Ramos (cell line): ENCODE data around the gene HERC4.
"Not testable (repeated sequence)": the region's sequence is repeated elsewhere in the genome, so short reads cannot be mapped to it uniquely, and the experiment has no call there.

Experiments used
- in situ Hi-C: fragments of 300-500 bp; cut with MboI; formaldehyde crosslinking; loops from one replicate; pipeline ENCODE4 v1.14.3; 2022; ENCODE audit warnings: low sequenced_read_pairs; ENCODE audit not compliant: unreplicated experiment

HERC4 gene

DNA sequence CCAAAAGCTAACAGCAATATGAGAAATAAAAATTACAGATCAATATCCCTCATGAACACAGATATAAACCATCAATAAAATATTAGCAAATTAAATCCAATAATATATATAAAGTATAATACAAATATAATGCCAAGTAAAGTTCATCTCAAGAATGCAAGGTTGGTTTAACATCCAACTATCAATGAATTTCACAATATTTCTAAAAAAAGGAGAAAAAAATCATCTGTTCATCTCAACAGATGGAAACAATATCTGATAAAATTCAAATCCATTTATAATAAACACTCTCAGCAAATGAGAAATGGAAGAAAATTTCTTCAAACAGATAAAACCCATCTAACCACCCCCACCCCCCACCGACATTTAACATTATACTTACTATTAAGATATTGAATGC lies 103.8 kb downstream of the HERC4 start:
- in situ Hi-C loops: no loop called here

- in situ Hi-C loops: no loop called here
Measured at GRCh38 chr10:67969875-67970274, 105.2 kb downstream of the HERC4 start.

DNA sequence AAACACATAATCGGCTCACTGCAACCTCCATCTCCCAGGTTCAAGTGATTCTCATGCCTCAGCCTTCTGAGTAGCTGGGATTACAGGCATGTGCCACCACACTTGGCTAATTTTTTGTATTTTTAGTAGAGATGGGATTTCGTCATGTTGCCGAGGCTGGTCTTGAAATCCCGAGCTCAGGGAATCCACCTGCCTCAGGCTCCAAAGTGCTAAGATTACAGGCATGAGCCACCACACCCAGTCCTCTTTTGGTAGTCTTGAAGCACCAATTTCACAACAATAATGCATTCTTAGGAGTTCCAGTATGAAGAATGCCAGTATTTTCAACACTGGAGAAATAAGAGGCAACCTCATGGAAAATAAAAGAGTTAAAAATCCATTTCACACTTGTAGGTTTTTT lies 109.0 kb downstream of the HERC4 start:
- in situ Hi-C loops: not testable (repeated sequence)

- in situ Hi-C loops: no loop called here
Measured at GRCh38 chr10:67965456-67965855, 109.6 kb downstream of the HERC4 start.

DNA sequence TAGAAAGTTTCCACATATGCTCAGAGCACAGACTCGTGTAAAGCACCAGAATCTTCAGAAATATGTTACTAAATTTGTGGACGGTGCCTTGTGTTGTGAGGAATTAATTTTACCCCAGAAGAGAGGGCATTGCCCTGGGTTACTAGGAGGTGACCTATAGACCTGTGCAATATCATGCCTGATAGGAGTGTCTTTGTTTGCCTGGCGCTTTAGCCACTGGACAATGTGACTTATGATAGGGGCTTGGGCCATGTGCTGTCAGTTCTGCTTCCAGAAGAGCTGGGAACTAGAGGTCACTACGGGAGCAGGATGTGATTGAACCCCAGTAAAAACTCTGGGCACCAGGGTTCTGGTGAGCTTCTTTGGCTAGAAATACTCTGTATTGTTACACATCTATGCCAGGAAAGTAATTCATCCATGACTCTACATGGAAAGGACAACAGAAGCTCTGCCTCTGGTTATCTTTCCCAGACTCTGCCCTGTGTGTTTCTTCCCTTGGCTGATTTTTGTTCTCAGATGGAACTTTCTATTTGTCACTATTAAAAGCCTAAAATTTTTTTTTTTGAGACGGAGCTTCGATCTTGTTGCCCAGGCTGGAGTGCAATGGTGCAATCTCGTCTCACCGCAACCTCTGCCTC lies 115.1 kb downstream of the HERC4 start:
- in situ Hi-C loops: no loop called here

DNA sequence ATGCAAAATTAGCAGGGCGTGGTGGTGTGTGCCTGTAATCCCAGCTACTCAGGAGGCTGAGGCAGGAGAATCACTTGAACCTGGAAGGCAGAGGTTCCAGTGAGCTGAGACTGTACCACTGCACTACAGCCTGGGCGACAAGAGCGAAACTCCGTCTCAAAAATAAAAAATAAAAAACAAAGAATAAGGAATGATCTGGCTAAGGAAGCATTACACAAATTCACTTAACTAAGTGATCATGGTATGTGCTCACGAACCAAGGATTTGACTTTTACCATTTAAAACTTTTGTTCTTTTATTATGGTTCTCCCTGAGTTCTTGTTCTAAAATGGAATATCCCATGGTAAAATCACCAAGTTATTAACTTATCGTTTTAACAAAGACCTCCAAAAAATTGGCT lies 119.5 kb downstream of the HERC4 start:
- in situ Hi-C loops: no loop called here

DNA sequence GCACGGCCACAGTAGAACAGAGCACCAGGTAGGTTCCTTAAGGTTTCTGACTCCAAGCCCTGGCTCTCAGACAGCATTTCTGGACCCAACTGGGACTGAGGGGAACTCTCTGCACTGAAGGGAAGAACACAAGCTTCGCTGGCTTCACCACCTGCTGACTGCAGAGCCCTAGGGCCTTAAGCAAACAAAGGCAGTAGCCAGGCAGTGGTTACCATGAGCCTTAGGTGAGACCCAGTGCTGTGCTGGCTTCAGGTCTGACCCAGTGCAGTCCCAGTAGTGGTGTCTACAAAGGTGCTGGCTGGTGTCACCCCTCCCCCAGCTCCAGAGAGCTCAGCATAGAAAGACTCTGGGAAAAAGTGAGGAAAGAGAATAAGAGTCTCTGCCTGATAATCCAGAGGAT lies 131.2 kb downstream of the HERC4 start:
- in situ Hi-C loops: no loop called here

GRCh38 chr10:67936416-67936815 lies 138.7 kb downstream of the HERC4 start:
- in situ Hi-C loops: no loop called here

DNA sequence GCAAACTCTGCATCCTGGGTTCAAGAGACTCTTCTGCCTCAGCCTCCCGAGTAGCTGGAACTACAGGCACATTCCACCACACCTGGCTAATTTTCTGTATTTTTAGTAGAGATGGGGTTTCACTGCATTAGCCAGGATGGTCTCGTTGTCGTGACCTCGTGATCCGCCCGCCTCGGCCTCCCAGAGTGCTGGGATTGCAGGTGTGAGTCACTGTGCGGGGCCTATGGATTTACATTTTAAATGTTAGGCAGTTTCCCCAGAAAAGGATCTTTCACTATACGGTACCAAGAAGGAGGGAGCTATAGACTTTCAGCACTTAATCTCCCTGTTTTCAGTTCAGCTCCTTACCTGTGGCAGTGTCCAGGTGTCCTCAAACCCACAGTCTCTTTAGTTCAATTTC lies 139.9 kb downstream of the HERC4 start:
- in situ Hi-C loops: no loop called here

- in situ Hi-C loops: no loop called here
Measured at GRCh38 chr10:67934336-67934735, 140.7 kb downstream of the HERC4 start.

- in situ Hi-C loops: no loop called here
Measured at GRCh38 chr10:67933199-67933598, 141.9 kb downstream of the HERC4 start.

- in situ Hi-C loops: no loop called here
Measured at GRCh38 chr10:67926951-67927350, 148.1 kb downstream of the HERC4 start.

- in situ Hi-C loops: no loop called here
Measured at GRCh38 chr10:67925449-67926005, 149.6 kb downstream of the HERC4 start.

DNA sequence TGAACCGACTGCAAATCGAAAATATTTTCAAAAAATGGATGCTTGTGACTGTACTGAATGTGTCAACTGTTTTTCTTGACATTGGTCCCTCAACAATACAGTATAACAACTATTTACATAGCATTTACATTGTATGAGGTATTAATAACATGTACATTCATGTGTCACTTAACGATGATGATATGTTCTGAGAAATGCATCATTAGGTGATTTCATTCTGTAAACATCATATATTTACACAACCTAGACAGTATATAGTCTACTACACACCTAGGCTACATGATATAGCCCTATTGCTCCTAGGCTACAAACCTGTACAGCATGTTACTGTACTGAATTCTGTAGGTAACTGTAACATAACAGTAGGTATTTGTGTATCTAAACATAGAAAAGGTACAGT lies 150.9 kb downstream of the HERC4 start:
- in situ Hi-C loops: no loop called here

GRCh38 chr10:67923551-67923950 lies 151.5 kb downstream of the HERC4 start:
- in situ Hi-C loops: no loop called here

- in situ Hi-C loops: no loop called here
Measured at GRCh38 chr10:67921065-67921464, 154.0 kb downstream of the HERC4 start.

DNA sequence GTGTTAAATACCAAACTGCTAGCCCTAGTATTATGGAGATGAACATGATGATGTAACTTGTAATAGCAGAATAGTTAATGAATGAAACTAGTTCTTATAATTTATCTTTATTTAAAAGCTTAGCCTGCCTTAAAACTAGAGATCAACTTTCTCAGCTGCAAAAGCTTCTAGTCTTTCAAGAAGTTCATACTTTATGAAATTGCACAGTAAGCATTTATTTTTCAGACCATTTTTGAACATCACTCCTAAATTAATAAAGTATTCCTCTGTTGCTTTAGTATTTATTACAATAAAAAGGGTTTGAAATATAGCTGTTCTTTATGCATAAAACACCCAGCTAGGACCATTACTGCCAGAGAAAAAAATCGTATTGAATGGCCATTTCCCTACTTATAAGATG lies 157.4 kb downstream of the HERC4 start:
- in situ Hi-C loops: no loop called here

GRCh38 chr10:67917169-67917568 lies 157.9 kb downstream of the HERC4 start:
- in situ Hi-C loops: no loop called here

DNA sequence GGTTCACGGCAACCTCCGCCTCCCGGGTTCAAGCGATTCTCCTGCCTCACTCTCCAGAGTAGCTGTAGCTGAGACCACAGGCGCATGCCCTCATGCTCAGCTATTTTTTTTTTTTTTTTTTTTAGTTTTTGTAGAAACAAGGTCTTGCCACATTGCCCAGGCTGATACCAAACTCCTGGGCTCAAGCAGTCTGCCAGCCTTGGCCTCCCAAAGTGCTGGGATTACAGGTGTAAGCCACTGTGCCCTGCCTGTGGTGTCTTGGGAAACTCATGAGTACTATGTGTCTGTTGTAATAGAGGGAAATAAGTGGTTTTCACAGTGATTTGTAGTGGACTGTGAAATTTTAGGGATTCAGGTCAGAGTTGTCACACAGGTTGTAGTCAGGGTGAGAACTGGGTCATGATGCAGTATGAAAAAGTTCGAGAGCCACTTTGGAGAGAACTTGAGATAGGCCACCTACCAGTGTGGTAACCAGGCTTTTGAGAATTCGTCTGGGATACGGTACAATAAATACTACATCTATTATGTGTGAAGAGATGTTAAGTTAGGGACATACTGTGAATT lies 160.2 kb downstream of the HERC4 start:
- in situ Hi-C loops: no loop called here

DNA sequence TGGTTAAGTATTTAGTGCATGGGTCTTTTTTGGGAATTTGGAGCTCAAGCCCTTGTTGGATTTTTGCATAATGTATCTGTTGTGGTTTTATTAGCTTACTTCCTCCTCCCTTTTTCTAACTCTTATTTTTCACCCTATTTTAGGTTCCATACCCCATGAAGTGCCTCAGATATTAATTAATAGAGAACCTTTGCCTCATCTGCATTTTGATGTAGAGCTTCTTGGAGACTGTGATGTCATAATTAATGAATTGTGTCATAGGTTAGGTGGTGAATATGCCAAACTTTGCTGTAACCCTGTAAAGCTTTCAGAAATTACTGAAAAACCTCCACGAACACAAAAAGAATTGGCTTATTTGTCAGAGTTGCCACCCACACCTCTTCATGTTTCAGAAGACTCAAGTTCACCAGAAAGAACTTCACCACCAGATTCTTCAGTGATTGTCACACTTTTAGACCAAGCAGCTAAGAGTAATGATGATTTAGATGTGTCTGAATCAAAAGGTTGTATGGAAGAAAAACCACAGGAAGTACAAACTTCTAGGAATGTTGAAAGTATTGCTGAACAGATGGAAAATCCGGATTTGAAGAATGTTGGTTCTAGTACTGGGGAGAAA lies 162.6 kb downstream of the HERC4 start:
- in situ Hi-C loops: no loop called here

DNA sequence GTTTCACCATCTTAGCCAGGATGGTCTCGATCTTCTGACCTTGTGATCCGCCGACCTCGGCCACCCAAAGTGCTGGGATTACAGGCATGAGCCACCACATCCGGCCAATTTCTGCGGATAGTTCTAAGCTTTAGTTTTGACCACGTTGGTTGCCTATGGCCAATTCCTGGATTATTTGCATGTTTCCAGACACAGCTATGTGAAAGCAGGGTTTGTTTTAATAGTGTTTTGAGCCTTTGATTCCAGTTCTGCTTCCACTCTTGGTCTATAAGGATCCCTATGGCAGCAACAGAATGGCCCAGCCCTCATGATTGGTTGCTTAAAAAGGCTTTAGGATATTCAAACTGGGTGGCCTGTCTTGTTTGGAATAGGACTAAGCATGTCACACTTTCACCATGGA lies 171.5 kb downstream of the HERC4 start:
- in situ Hi-C loops: no loop called here

- in situ Hi-C loops: no loop called here
Measured at GRCh38 chr10:67893637-67894036, 181.4 kb downstream of the HERC4 start.
